Fibroblast of lung (primary cell): Measurements from ENCODE around the gene SMC4. TPM values are rescaled to one million over a fixed set of nuclear protein-coding genes. Genes with fewer than 3 reads are reported as not detected.
A peak's percentile ranks its signal among the peaks of the same experiment; 100 is the strongest.

Experiments used
- DNase-seq, 2 donors: peaks; one replicate each; pipeline versions ENCODE4 v3.0.0 to v3.0.0-alpha.2; 2010; ENCODE audit warnings: low read depth in 2 of 2
- H2AFZ ChIP-seq: 2 replicates; pipeline ENCODE4 v1.5.1; 2012; ENCODE audit warnings: low read length, control low read depth, inconsistent platforms
- H3K27ac ChIP-seq: 2 replicates; pipeline ENCODE4 v1.5.1; 2011; ENCODE audit warnings: low read length, control low read depth; ENCODE audit not compliant: insufficient read depth
- H3K27me3 ChIP-seq: 2 replicates; pipeline ENCODE4 v1.5.1; 2011; ENCODE audit warnings: mild to moderate bottlenecking, low read length; ENCODE audit not compliant: control insufficient read depth, insufficient read depth
- H3K36me3 ChIP-seq: 2 replicates; pipeline ENCODE4 v1.5.1; 2011; ENCODE audit warnings: low read length; ENCODE audit not compliant: control insufficient read depth, insufficient read depth
- H3K4me1 ChIP-seq: 2 replicates; pipeline ENCODE4 v1.5.1; 2011; ENCODE audit warnings: low read length; ENCODE audit not compliant: control insufficient read depth, insufficient read depth; ENCODE audit errors: extremely low read depth
- H3K4me2 ChIP-seq: 2 replicates; pipeline ENCODE4 v1.5.1; 2011; ENCODE audit warnings: low read length, control low read depth; ENCODE audit not compliant: insufficient read depth; ENCODE audit errors: extremely low read depth
- H3K4me3 ChIP-seq, 4 experiments: fragments of 200-600 bp in 1 of 4; sonication (generic) in 1 of 4; replicated peaks in 1 of 4; 2 replicates each; pipeline ENCODE4 v1.5.1; 2011 to 2016; ENCODE audit warnings: low read length in 4 of 4, low read depth in 3 of 4, mild to moderate bottlenecking in 3 of 4, control low read depth in 2 of 4, inconsistent platforms in 1 of 4, mixed read lengths in 1 of 4; ENCODE audit not compliant: insufficient read depth in 1 of 4; ENCODE audit errors: control extremely low read depth in 1 of 4
- H3K79me2 ChIP-seq: 2 replicates; pipeline ENCODE4 v1.5.1; 2012; ENCODE audit warnings: mild to moderate bottlenecking, low read length, inconsistent platforms; ENCODE audit not compliant: control insufficient read depth, insufficient read depth
- H3K9ac ChIP-seq: 2 replicates; pipeline ENCODE4 v1.5.1; 2011; ENCODE audit warnings: mild to moderate bottlenecking, low read length, control low read depth; ENCODE audit not compliant: insufficient read depth
- H3K9me3 ChIP-seq: 2 replicates; pipeline ENCODE4 v1.5.1; 2012; ENCODE audit warnings: low read depth, low read length; ENCODE audit not compliant: control insufficient read depth, insufficient read depth
- H4K20me1 ChIP-seq: 2 replicates; pipeline ENCODE4 v1.5.1; 2011; ENCODE audit warnings: low read length; ENCODE audit not compliant: control insufficient read depth, insufficient read depth; ENCODE audit errors: extremely low read depth
- CTCF ChIP-seq, 2 donors: IDR thresholded peaks in 1 of 2; conservative IDR thresholded peaks in 1 of 2; 1 replicate in 1 of 2; 2 replicates in 1 of 2; pipeline ENCODE4 v1.5.1; 2011 to 2012; ENCODE audit warnings: low read length in 2 of 2, control low read depth in 1 of 2, inconsistent platforms in 1 of 2, low read depth in 1 of 2, mild to moderate bottlenecking in 1 of 2
- EZH2 ChIP-seq: IDR thresholded peaks from 2 replicates; pipeline ENCODE4 v1.5.1; 2012; ENCODE audit warnings: low read length, control low read depth, mild to moderate bottlenecking; ENCODE audit errors: missing control alignments
- polyA plus RNA-seq, 2 donors: library from polyadenylated mRNA; depleted of rRNA in 1 of 2; stranded (reverse) in 1 of 2; unstranded in 1 of 2; fragments of >200 nt; gene quantifications; 2 replicates each; pipeline ENCODE4 v1.2.1, GENCODE V29; 2011 to 2012; ENCODE audit warnings: missing spikeins in 1 of 2
- total RNA-seq: library from RNA; depleted of rRNA; stranded (reverse); fragments of >200 nt; gene quantifications from 2 replicates; pipeline ENCODE4 v1.2.1, GENCODE V29; 2014

The SMC4 gene
- total and polyA plus RNA-seq, 2 donors (not counting 1 experiment from before 2014, with no cell fraction given): 34.7 to 48.4 TPM

- TF ChIP-seq CTCF (conservative IDR thresholded peaks at IDR 0.05 in 1 of 2, IDR thresholded peaks at IDR 0.05 in 1 of 2; ENCODE audit: low read depth in 1 of 2, low read length in 2 of 2): no peak
- TF ChIP-seq EZH2: no peak
- H3K36me3 ChIP-seq: no peaks in the 10 kb centered on the region
- peaks cover 5% of the 10 kb centered on the region for H3K4me1 ChIP-seq
- peak overlapping the region; percentile 87 for H3K4me2 ChIP-seq
- H3K9me3 ChIP-seq: no peaks in the 10 kb centered on the region
- H3K27ac ChIP-seq: peak overlapping the region; percentile 50
- H3K9ac ChIP-seq: no peak overlapping the region
- H3K4me3 ChIP-seq: peak overlapping the region in 3 of 4 experiments; percentile 15 to 93 (median 78)
- peak; percentile 39 to 56 for DNase-seq
- no peaks in the 10 kb centered on the region for H3K27me3 ChIP-seq
- H4K20me1 ChIP-seq: no peaks in the 10 kb centered on the region
- peak overlapping the region; percentile 8 for H2AFZ ChIP-seq
- H3K79me2 ChIP-seq: peaks cover 95% of the 10 kb centered on the region
Observed at GRCh38 chr3:160403796-160404470, 4.5 kb downstream of the SMC4 start.

- no peak for TF ChIP-seq CTCF (conservative IDR thresholded peaks at IDR 0.05 in 1 of 2, IDR thresholded peaks at IDR 0.05 in 1 of 2; ENCODE audit: low read depth in 1 of 2, low read length in 2 of 2)
- TF ChIP-seq EZH2: no peak
- Histone ChIP-seq H3K79me2 (peaks cover 70% of the 10 kb centered on the region), H3K4me1 (no peaks in the 10 kb centered on the region), H3K9me3 (no peaks in the 10 kb centered on the region), H3K27me3 (no peaks in the 10 kb centered on the region), H3K36me3 (no peaks in the 10 kb centered on the region), H3K4me3 (no peak overlapping the region), H3K4me2 (peak overlapping the region; percentile 32), H3K27ac (peak overlapping the region; percentile 19), H4K20me1 (no peaks in the 10 kb centered on the region), H3K9ac (no peak overlapping the region), H2AFZ (peak overlapping the region; percentile 30)
- peak; percentile 24 to 50 for DNase-seq
Observed at GRCh38 chr3:160409812-160410610, 10.6 kb downstream of the SMC4 start.

GRCh38 chr3:160412477-160412876 lies 13.0 kb downstream of the SMC4 start:
- Histone ChIP-seq H3K27me3 (no peaks in the 10 kb centered on the region), H3K9me3 (no peaks in the 10 kb centered on the region), H3K79me2 (peaks cover 58% of the 10 kb centered on the region), H3K4me3 (no peak overlapping the region), H3K4me1 (no peaks in the 10 kb centered on the region), H4K20me1 (no peaks in the 10 kb centered on the region), H3K36me3 (no peaks in the 10 kb centered on the region), H2AFZ (no peak overlapping the region), H3K27ac (no peak overlapping the region), H3K4me2 (no peak overlapping the region), H3K9ac (no peak overlapping the region)
- TF ChIP-seq CTCF (conservative IDR thresholded peaks at IDR 0.05 in 1 of 2, IDR thresholded peaks at IDR 0.05 in 1 of 2; ENCODE audit: low read depth in 1 of 2, low read length in 2 of 2) (no peak), EZH2 (no peak)
- DNase-seq: no peak
